K562 (cell line): ENCODE results near the gene GRIK1.

Source experiments
- CHD1 ChIP-seq: fragments of 200-600 bp; sonication (generic); IDR thresholded peaks from one replicate; pipeline ENCODE4 v1.6.1; 2012; ENCODE audit warnings: mild to moderate bottlenecking, moderate library complexity, low read length, inconsistent platforms
- CREB1 ChIP-seq, 2 experiments: sonication (generic) in 1 of 2; formaldehyde crosslinking in 1 of 2; IDR thresholded peaks; 2 replicates each; pipeline versions ENCODE4 v1.6.1 to v1.8.0; 2012 to 2022; ENCODE audit warnings: inconsistent platforms in 1 of 2, mild to moderate bottlenecking in 1 of 2, missing genetic modification reagents in 1 of 2, moderate library complexity in 1 of 2
- EGR1 ChIP-seq: fragments of 450-650 bp; conservative IDR thresholded peaks from 2 replicates; pipeline ENCODE4 v1.6.1; 2017; ENCODE audit warnings: mild to moderate bottlenecking
- LCOR ChIP-seq: sonication (generic); formaldehyde crosslinking; IDR thresholded peaks from 2 replicates; pipeline ENCODE4 v1.8.0; 2022; ENCODE audit warnings: mild to moderate bottlenecking, missing genetic modification reagents
- PRMT5 ChIP-seq: sonication (generic); formaldehyde crosslinking; IDR thresholded peaks from 2 replicates; pipeline ENCODE4 v1.5.0; 2020; ENCODE audit warnings: missing genetic modification reagents
- SMARCE1 ChIP-seq: fragments of 450-650 bp; IDR thresholded peaks from 2 replicates; pipeline ENCODE4 v1.7.1; 2016; ENCODE audit warnings: mild to moderate bottlenecking
- TGIF2 ChIP-seq: sonication (generic); formaldehyde crosslinking; IDR thresholded peaks from 2 replicates; pipeline ENCODE4 v1.8.1; 2022; ENCODE audit warnings: mild to moderate bottlenecking, missing genetic modification reagents, moderate library complexity
- THRAP3 ChIP-seq: fragments of 450-650 bp; IDR thresholded peaks from 2 replicates; pipeline ENCODE4 v1.6.1; 2016; ENCODE audit warnings: mild to moderate bottlenecking, inconsistent platforms, borderline replicate concordance
- TF ChIP-seq, protein P1 (sequence below), 2 experiments: fragments of 450-650 bp; IDR thresholded peaks; 2 replicates each; pipeline ENCODE4 v1.6.1; 2016; ENCODE audit warnings: mild to moderate bottlenecking in 2 of 2, borderline replicate concordance in 1 of 2, low read depth in 1 of 2, moderate library complexity in 1 of 2
- TF ChIP-seq, protein P2 (sequence below): sonication (generic); formaldehyde crosslinking; IDR thresholded peaks from 2 replicates; pipeline ENCODE4 v1.8.1; 2023; ENCODE audit warnings: mild to moderate bottlenecking, missing genetic modification reagents
- TF ChIP-seq, protein P3 (sequence below), 3 experiments: IDR thresholded peaks in 2 of 3; conservative IDR thresholded peaks in 1 of 3; 2 replicates each; pipeline ENCODE4 v1.5.1; 2011 to 2012; ENCODE audit warnings: low read length in 3 of 3, mild to moderate bottlenecking in 3 of 3, control low read depth in 2 of 3, improper control_type of control experiment in 1 of 3, inconsistent platforms in 1 of 3, low read depth in 1 of 3, mixed read lengths in 1 of 3, moderate library complexity in 1 of 3; ENCODE audit not compliant: insufficient read depth in 2 of 3
- TF ChIP-seq, protein P4 (sequence below), 2 experiments: IDR thresholded peaks in 1 of 2; conservative IDR thresholded peaks in 1 of 2; 2 replicates each; pipeline ENCODE4 v1.6.1; 2016; ENCODE audit warnings: low read depth in 2 of 2, mild to moderate bottlenecking in 1 of 2, missing compliant biosample characterization in 1 of 2, missing genetic modification characterization in 1 of 2, moderate library complexity in 1 of 2

DNA sequence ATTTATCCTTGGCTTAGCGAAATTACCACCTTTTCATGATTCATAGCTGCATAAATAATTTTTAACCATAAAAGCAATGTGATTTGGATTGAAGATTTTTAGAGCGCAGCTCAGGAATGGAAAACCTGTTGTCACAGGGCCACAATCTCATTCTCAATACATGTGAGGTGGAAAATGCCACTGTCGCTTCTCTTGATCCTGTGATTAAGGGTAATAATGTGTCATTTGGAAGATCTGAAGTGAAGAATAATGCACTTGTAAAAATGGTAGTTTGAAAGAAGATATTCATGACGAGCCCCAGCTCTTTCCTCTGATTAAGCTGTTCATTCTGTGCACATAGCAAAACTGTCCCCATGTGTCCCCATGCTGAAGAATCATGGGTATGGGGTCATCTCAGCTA, 410.7 kb downstream of the GRIK1 start:
- TF ChIP-seq PRMT5 (no peak), LCOR (CRISPR knock-in tag) (no peak), CREB1 (IDR thresholded peaks at IDR 0.05) (no peak), CREB1 (CRISPR knock-in tag; IDR thresholded peaks at IDR 0.05) (no peak), EGR1 (no peak), THRAP3 (no peak), TGIF2 (CRISPR knock-in tag) (no peak), SMARCE1 (no peak), CHD1 (no peak)
- TF ChIP-seq, protein P1, sequence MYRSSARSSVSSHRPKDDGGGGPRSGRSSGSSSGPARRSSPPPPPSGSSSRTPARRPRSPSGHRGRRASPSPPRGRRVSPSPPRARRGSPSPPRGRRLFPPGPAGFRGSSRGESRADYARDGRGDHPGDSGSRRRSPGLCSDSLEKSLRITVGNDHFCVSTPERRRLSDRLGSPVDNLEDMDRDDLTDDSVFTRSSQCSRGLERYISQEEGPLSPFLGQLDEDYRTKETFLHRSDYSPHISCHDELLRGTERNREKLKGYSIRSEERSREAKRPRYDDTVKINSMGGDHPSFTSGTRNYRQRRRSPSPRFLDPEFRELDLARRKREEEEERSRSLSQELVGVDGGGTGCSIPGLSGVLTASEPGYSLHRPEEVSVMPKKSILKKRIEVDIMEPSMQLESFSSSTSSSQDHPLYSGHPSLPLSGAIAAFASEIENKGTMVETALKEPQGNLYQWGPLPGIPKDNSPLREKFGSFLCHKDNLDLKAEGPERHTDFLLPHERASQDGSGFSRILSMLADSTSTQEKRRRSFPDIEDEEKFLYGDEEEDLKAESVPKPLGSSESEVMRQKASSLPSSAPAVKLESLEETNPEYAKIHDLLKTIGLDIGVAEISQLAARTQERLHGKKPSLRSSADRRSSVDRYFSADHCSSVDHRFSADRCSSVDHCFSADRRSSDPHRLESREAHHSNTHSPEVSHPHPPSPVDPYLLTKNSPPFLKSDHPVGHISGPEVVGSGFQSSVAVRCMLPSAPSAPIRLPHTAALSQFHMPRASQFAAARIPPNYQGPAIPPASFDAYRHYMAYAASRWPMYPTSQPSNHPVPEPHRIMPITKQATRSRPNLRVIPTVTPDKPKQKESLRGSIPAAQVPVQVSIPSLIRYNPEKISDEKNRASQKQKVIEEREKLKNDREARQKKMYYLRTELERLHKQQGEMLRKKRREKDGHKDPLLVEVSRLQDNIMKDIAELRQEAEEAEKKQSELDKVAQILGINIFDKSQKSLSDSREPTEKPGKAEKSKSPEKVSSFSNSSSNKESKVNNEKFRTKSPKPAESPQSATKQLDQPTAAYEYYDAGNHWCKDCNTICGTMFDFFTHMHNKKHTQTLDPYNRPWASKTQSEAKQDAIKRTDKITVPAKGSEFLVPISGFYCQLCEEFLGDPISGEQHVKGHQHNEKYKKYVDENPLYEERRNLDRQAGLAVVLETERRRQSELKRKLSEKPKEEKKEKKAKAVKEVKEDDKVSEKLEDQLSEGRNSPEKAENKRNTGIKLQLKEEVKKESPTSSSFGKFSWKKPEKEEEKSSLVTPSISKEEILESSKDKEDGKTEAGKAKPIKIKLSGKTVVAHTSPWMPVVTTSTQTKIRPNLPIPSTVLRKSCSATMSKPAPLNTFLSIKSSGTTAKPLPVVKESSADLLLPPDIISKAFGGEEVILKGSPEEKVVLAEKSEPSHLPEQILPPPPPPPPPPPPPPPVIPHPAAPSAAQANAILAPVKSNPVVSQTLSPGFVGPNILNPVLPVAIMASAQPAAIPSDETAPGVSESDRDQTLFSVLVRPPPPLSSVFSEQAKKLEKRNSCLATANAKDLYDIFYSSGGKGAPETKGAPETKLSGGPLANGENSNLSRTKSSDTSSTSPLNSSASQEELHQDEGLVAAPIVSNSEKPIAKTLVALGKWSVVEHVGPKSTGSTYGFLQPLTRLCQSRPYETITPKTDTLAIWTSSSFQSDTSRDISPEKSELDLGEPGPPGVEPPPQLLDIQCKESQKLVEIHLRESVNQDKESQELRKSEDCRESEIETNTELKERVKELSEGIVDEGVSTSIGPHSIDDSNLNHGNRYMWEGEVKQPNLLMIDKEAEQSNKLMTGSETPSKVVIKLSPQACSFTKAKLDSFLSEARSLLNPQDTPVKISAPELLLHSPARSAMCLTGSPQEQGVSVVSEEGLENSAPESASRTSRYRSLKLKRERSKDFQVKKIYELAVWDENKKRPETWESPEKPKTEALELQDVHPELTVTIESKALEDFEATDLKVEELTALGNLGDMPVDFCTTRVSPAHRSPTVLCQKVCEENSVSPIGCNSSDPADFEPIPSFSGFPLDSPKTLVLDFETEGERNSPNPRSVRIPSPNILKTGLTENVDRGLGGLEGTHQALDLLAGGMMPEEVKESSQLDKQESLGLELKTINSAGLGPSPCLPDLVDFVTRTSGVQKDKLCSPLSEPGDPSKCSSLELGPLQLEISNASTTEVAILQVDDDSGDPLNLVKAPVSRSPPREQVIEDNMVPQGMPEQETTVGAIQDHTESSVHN (IDR thresholded peaks at IDR 0.05; ENCODE audit: borderline replicate concordance in 1 of 2, low read depth in 1 of 2) = no peak
- TF ChIP-seq, protein P2, sequence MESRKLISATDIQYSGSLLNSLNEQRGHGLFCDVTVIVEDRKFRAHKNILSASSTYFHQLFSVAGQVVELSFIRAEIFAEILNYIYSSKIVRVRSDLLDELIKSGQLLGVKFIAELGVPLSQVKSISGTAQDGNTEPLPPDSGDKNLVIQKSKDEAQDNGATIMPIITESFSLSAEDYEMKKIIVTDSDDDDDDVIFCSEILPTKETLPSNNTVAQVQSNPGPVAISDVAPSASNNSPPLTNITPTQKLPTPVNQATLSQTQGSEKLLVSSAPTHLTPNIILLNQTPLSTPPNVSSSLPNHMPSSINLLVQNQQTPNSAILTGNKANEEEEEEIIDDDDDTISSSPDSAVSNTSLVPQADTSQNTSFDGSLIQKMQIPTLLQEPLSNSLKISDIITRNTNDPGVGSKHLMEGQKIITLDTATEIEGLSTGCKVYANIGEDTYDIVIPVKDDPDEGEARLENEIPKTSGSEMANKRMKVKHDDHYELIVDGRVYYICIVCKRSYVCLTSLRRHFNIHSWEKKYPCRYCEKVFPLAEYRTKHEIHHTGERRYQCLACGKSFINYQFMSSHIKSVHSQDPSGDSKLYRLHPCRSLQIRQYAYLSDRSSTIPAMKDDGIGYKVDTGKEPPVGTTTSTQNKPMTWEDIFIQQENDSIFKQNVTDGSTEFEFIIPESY (CRISPR knock-in tag) = no peak
- TF ChIP-seq, protein P3, sequence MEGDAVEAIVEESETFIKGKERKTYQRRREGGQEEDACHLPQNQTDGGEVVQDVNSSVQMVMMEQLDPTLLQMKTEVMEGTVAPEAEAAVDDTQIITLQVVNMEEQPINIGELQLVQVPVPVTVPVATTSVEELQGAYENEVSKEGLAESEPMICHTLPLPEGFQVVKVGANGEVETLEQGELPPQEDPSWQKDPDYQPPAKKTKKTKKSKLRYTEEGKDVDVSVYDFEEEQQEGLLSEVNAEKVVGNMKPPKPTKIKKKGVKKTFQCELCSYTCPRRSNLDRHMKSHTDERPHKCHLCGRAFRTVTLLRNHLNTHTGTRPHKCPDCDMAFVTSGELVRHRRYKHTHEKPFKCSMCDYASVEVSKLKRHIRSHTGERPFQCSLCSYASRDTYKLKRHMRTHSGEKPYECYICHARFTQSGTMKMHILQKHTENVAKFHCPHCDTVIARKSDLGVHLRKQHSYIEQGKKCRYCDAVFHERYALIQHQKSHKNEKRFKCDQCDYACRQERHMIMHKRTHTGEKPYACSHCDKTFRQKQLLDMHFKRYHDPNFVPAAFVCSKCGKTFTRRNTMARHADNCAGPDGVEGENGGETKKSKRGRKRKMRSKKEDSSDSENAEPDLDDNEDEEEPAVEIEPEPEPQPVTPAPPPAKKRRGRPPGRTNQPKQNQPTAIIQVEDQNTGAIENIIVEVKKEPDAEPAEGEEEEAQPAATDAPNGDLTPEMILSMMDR (IDR thresholded peaks at IDR 0.05 in 2 of 3, conservative IDR thresholded peaks at IDR 0.05 in 1 of 3; ENCODE audit: insufficient read depth in 2 of 3, low read depth in 1 of 3, low read length in 3 of 3) = no peak
- TF ChIP-seq, protein P4, sequence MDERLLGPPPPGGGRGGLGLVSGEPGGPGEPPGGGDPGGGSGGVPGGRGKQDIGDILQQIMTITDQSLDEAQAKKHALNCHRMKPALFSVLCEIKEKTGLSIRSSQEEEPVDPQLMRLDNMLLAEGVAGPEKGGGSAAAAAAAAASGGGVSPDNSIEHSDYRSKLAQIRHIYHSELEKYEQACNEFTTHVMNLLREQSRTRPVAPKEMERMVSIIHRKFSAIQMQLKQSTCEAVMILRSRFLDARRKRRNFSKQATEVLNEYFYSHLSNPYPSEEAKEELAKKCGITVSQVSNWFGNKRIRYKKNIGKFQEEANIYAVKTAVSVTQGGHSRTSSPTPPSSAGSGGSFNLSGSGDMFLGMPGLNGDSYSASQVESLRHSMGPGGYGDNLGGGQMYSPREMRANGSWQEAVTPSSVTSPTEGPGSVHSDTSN (CRISPR knock-in tag; IDR thresholded peaks at IDR 0.05; ENCODE audit: low read depth) = no peak
- TF ChIP-seq, protein P4 (tag; conservative IDR thresholded peaks at IDR 0.05; ENCODE audit: low read depth) = no peak
